Measurements from ENCODE around the gene FXN. TPM values are rescaled to one million over a fixed set of nuclear protein-coding genes. Genes with fewer than 3 reads are reported as not detected.
A peak's percentile ranks its signal among the peaks of the same experiment; 100 is the strongest.
"Not testable (repeated sequence)": the region's sequence is repeated elsewhere in the genome, so short reads cannot be mapped to it uniquely, and the experiment has no call there.

The FXN gene
- total RNA-seq, result 10 to 100 TPM in 1 of 4 donors, 1 to 10 TPM in 3; 2.3 to 11.1 (median 5.6) TPM

DNA sequence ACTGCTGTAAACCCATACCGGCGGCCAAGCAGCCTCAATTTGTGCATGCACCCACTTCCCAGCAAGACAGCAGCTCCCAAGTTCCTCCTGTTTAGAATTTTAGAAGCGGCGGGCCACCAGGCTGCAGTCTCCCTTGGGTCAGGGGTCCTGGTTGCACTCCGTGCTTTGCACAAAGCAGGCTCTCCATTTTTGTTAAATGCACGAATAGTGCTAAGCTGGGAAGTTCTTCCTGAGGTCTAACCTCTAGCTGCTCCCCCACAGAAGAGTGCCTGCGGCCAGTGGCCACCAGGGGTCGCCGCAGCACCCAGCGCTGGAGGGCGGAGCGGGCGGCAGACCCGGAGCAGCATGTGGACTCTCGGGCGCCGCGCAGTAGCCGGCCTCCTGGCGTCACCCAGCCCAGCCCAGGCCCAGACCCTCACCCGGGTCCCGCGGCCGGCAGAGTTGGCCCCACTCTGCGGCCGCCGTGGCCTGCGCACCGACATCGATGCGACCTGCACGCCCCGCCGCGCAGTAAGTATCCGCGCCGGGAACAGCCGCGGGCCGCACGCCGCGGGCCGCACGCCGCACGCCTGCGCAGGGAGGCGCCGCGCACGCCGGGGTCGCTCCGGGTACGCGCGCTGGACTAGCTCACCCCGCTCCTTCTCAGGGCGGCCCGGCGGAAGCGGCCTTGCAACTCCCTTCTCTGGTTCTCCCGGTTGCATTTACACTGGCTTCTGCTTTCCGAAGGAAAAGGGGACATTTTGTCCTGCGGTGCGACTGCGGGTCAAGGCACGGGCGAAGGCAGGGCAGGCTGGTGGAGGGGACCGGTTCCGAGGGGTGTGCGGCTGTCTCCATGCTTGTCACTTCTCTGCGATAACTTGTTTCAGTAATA lies at the start of gene FXN:
Gene FXN, plus strand, starts transcription at position 315 of the 871 bp plus-strand sequence. Its CDS starts 31 bp downstream, at position 346.
- TF ChIP-seq POLR2AphosphoS5 (IDR thresholded peaks at IDR 0.05) (peak in 2 of 3 donors; percentile 20 to 58), EP300 (IDR thresholded peaks at IDR 0.05) (no peak)
- TF ChIP-seq, protein P1, sequence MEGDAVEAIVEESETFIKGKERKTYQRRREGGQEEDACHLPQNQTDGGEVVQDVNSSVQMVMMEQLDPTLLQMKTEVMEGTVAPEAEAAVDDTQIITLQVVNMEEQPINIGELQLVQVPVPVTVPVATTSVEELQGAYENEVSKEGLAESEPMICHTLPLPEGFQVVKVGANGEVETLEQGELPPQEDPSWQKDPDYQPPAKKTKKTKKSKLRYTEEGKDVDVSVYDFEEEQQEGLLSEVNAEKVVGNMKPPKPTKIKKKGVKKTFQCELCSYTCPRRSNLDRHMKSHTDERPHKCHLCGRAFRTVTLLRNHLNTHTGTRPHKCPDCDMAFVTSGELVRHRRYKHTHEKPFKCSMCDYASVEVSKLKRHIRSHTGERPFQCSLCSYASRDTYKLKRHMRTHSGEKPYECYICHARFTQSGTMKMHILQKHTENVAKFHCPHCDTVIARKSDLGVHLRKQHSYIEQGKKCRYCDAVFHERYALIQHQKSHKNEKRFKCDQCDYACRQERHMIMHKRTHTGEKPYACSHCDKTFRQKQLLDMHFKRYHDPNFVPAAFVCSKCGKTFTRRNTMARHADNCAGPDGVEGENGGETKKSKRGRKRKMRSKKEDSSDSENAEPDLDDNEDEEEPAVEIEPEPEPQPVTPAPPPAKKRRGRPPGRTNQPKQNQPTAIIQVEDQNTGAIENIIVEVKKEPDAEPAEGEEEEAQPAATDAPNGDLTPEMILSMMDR (IDR thresholded peaks at IDR 0.05), result peak; percentile 73 to 98
- no peaks in the 10 kb centered on the region for H3K9me3 ChIP-seq
- peak within 1 kb of the TSS; percentile 89 for H3K27ac ChIP-seq
- peak; percentile 79 to 85 for DNase-seq (ENCODE audit: low spot score in 2 of 2)
- peaks cover 12% of the 10 kb centered on the region for H3K4me1 ChIP-seq
- no peaks in the 10 kb centered on the region for H3K27me3 ChIP-seq
- H3K36me3 ChIP-seq, result no peaks in the 10 kb centered on the region
- H3K4me3 ChIP-seq, result peak within 1 kb of the TSS; percentile 86
- WGBS, result 1% methylated on average over 7 of the region's 75 CpGs

GRCh38 chr9:68986949-68987348 lies 48.6 kb upstream of the FXN start:
- H3K27me3 ChIP-seq; H3K36me3 ChIP-seq; H3K9me3 ChIP-seq; H3K4me3 ChIP-seq; DNase-seq (ENCODE audit: low spot score in 2 of 2); H3K27ac ChIP-seq; H3K4me1 ChIP-seq: not testable (repeated sequence)
- 94% methylated on average over 7 of the region's 7 CpGs for WGBS

DNA sequence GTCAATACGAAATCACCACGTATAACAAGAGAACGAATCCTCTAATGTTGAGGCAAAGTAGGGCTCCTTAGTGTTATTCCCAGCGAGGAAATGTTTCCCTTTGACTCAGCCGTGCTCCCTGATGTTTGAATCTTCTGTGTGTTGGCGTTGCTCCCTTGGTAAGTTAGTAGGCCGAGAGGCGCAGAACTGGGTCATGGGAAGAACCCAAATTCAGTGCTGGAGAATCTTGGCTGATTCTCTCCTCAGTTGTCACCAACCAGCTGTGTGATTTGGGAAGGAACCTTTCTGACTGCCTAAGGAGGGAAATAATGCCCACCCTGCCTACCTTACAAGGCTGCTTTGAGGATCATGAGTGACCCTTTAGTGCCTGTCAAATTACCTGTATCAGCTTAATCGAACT lies 44.1 kb upstream of the FXN start:
- Histone ChIP-seq H3K36me3 (no peaks in the 10 kb centered on the region), H3K9me3 (no peaks in the 10 kb centered on the region), H3K27me3 (no peaks in the 10 kb centered on the region), H3K27ac (no peak overlapping the region), H3K4me3 (no peak overlapping the region), H3K4me1 (no peaks in the 10 kb centered on the region)
- DNase-seq (ENCODE audit: low spot score in 2 of 2), result no peak
- 88% methylated on average over 9 of the region's 9 CpGs for WGBS
- TF ChIP-seq, protein P1 (IDR thresholded peaks at IDR 0.05), result no peak
- no peak for TF ChIP-seq POLR2AphosphoS5 (IDR thresholded peaks at IDR 0.05)
- TF ChIP-seq POLR2A (IDR thresholded peaks at IDR 0.05), result no peak
- TF ChIP-seq EP300 (IDR thresholded peaks at IDR 0.05), result no peak

GRCh38 chr9:68995776-68996175 lies 39.8 kb upstream of the FXN start:
- 75% methylated on average over 3 of the region's 3 CpGs for whole genome bisulfite sequencing
- TF ChIP-seq POLR2A (IDR thresholded peaks at IDR 0.05) (no peak), POLR2AphosphoS5 (IDR thresholded peaks at IDR 0.05) (no peak)
- DNase-seq (ENCODE audit: low spot score in 2 of 2), result no peak
- Histone ChIP-seq H3K4me3 (no peak overlapping the region), H3K9me3 (no peaks in the 10 kb centered on the region), H3K27ac (no peak overlapping the region), H3K4me1 (no peaks in the 10 kb centered on the region), H3K36me3 (no peaks in the 10 kb centered on the region), H3K27me3 (no peaks in the 10 kb centered on the region)

GRCh38 chr9:68996462-68996861 lies 39.1 kb upstream of the FXN start:
- Histone ChIP-seq H3K27me3 (peaks cover 4% of the 10 kb centered on the region), H3K4me1 (no peaks in the 10 kb centered on the region), H3K27ac (no peak overlapping the region), H3K4me3 (peak overlapping the region; percentile 16), H3K9me3 (no peaks in the 10 kb centered on the region), H3K36me3 (no peaks in the 10 kb centered on the region)
- DNase-seq (ENCODE audit: low spot score in 2 of 2), result no peak
- WGBS, result 80% methylated on average over 5 of the region's 5 CpGs
- no peak for TF ChIP-seq POLR2A (IDR thresholded peaks at IDR 0.05)
- TF ChIP-seq EP300 (IDR thresholded peaks at IDR 0.05), result no peak
- TF ChIP-seq POLR2AphosphoS5 (IDR thresholded peaks at IDR 0.05), result no peak
- TF ChIP-seq, protein P1 (IDR thresholded peaks at IDR 0.05), result no peak

GRCh38 chr9:68997666-68998065 lies 37.9 kb upstream of the FXN start:
- no peaks in the 10 kb centered on the region for H3K36me3 ChIP-seq
- no peak overlapping the region for H3K27ac ChIP-seq
- TF ChIP-seq POLR2AphosphoS5 (IDR thresholded peaks at IDR 0.05) (no peak), POLR2A (IDR thresholded peaks at IDR 0.05) (no peak), EP300 (IDR thresholded peaks at IDR 0.05) (no peak)
- TF ChIP-seq, protein P1 (IDR thresholded peaks at IDR 0.05), result no peak
- no peak overlapping the region for H3K4me3 ChIP-seq
- no peaks in the 10 kb centered on the region for H3K9me3 ChIP-seq
- WGBS, result 86% methylated on average over 3 of the region's 3 CpGs
- no peaks in the 10 kb centered on the region for H3K4me1 ChIP-seq
- DNase-seq (ENCODE audit: low spot score in 2 of 2), result no peak
- H3K27me3 ChIP-seq, result peaks cover 12% of the 10 kb centered on the region
